NCI-H345 treated with DMSO at 0.1 percent for 48 hours (cell line): Measurements from ENCODE around the gene OTUD7B.
A peak's percentile ranks its signal among the peaks of the same experiment; 100 is the strongest.
"Not testable (repeated sequence)": the region's sequence is repeated elsewhere in the genome, so short reads cannot be mapped to it uniquely, and the experiment has no call there.

Source experiments
- DNase-seq: peaks from one replicate; lab custom pipeline; 2025; ENCODE audit not compliant: unreplicated experiment; lab: John Stamatoyannopoulos, UW

The OTUD7B gene

DNA sequence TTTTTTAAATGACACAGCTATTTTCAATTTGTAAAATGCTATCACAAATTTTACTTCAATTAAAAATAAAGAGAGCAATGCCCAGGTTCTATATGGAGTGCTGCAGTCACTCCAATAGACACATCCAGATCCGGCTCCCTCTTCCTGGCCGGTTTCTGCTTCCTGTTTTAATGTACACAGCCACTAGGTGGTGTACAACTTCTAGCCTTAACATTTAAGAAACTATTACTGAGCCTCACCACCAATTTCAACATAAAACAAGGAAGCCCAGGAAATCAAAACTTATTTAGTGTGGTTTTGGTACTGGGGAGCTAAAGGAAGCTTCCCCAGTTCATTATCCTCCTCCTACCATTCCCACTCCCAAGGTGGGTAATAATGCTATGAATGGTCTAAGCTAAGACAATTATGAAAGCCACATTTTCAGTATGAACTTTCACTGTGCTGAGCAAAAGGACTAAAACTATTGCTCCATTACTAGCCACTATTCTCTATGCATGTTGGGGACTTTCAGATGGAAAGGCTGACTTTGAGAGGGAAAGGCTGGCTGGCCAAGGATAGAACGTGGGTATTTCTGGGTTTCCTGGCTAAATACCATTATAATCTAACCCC is 48.4 kb downstream of the OTUD7B start:
- DNase-seq = peak; percentile 85

DNA sequence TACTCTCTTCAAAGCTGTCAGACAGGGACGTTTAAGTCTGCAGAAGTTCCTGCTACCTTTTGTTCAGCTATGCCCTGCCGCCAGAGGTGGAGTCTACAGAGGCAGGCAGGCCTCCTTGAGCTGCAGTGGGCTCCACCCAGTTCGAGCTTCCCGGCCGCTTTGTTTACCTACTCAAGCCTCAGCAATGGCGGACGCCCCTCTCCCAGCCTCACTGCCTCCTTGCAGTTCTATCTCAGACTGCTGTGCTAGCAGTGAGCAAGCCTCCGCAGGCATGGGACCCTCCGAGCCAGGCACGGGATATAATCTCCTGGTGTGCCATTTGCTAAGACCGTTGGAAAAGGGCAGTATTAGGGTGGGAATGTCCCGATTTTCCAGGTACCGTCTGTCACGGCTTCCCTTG is 53.0 kb downstream of the OTUD7B start:
- DNase-seq = not testable (repeated sequence)

- no peak for DNase-seq
Measured at GRCh38 chr1:149949911-149950310, 60.6 kb downstream of the OTUD7B start.

DNA sequence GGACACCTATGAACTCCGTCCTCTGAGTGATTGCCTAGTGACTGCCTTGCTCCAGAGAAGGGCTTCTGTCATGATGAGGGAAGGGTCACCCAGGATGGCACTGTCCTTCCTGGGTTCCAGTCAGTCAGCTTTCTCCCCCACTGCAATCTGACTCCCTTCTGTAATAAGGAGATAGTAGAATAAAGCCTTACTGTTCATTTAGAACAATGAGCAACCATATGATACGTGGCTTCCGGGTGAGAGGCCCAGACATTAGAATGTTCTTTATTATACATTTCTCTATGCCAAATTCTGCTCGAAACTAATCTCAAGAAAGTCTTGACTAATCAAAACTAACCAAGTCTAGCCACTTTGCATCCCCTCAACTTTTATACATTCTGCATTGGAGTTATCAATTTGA is 65.3 kb downstream of the OTUD7B start:
- no peak for DNase-seq

GRCh38 chr1:149942885-149943284 is 67.6 kb downstream of the OTUD7B start:
- DNase-seq = no peak

DNA sequence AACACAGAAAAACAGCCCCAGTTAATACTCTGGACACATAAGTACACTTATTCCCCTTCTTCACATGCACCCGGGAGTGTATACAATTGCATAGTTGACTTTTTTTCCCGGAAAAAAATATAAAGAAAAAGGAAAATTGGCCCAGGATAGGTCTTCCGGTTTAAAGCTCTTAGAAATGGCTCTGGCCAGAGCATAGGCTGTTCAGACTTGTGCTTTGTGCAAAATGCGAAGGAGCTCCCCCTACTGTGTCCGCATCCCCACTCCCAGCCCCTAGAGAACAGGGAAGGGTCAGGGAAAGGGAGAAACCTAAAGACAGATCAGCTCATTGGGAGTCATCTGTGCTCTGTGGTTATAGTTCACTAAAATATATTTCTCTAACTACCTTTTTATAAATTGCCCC is 68.3 kb downstream of the OTUD7B start:
- DNase-seq = no peak

- no peak for DNase-seq
Measured at GRCh38 chr1:149940427-149940826, 70.1 kb downstream of the OTUD7B start.

GRCh38 chr1:149938668-149939003 is 71.9 kb downstream of the OTUD7B start:
- not testable (repeated sequence) for DNase-seq

GRCh38 chr1:149937759-149938158 is 72.8 kb downstream of the OTUD7B start:
- no peak for DNase-seq

GRCh38 chr1:149936992-149937705 is 73.4 kb downstream of the OTUD7B start:
- no peak for DNase-seq

DNA sequence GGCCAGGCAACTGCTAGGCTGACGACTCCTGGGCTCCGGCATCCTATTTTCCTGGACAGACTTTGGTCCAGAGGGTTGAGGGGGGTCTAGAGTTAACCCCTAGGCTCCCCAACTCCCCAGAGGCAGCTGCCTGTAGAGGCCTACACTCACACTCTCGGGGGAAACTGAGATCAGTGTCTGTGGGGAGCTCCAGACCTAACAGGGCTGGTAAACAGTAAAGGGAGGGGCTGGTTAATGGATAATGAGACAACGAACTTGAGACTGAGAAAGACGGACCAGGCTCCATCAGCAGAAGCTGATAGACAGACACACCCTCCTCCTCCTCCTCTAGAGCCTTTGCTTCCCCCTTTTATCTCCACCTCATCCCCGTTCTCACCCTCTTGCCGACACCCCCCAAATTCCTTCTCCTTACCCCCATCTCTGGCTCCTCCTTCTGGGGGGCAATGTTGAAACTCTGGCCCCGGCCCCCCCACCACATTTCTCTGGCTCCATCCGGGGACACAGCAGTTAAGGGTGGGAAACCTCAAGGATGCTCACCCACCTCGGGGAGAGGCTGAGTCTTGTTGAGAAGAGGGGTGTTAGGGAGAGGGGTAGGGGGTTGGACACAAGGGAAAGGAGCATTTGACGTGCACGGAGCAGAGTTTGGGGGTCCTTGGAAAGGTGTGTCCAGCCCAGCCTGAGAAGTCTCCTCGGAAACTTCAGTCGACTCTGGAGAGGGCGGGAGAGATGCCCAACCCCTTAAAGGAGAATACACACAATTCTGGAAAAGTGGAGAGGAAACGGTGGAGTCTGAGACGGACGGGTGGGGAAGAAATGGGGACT is 74.1 kb downstream of the OTUD7B start, which contains the start of gene MTMR11:
Gene MTMR11 (minus strand): TSS at position 710 of the 822 bp plus-strand sequence. CDS start 232 bp downstream, at position 478.
- DNase-seq = no peak

GRCh38 chr1:149934356-149934755 is 76.2 kb downstream of the OTUD7B start:
- no peak for DNase-seq

GRCh38 chr1:149933208-149933607 is 77.3 kb downstream of the OTUD7B start:
- DNase-seq = no peak

DNA sequence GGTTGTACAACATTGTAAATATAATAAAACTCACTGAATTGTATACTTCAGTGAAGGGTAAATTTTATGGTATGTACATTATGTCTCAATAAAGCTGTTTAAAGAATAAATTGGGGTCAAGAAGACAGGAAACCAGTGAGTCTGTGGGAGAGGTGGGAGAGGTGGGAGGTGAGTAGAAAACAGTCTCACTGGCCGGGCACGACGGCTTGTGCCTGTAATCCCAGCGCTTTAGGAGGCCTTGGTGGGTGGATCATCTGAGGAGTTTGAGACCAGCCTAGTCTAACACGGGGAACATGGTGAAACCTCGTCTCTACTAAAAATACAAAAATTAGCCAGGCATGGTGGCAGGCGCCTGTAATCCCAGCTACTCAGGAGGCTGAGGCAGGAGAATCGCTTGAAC is 78.1 kb downstream of the OTUD7B start:
- DNase-seq = no peak

DNA sequence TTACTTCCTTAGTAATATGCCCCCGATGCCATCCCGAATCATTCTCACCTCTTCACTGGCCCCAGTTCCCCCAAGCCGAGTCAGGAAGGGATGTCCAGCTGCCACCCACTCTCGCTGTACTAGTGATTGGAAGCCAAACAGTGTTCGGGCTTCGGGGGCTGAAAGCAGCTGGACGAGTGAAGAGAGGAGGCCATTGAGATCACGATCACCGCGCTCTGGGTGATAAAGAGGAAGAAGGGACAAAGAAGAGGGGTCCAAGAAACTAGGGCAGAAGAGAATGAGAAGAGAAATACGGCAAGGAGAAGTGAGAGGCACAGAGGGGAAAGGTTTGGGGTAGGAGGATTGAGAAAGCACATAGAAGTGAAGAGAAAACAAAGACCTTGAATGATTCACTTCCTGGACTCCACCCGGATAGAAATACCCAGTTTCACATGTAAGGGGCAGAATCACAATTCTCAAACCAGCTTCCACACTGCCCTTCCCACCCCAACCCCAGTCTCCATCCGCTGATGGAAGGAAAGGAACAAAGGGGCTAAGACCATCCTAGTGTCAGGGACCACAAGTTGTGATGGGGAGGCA is 79.2 kb downstream of the OTUD7B start:
- no peak for DNase-seq

- DNase-seq = no peak
Measured at GRCh38 chr1:149929856-149930255, 80.7 kb downstream of the OTUD7B start.

- DNase-seq = no peak
Measured at GRCh38 chr1:149928401-149928724, 82.2 kb downstream of the OTUD7B start.

GRCh38 chr1:149927563-149928400 is 82.7 kb downstream of the OTUD7B start, which contains the start of gene SF3B4:
TSS of gene SF3B4 (minus strand) at chr1:149927803. CDS start at chr1:149927759, 44 bp downstream.
- peak; percentile 100 for DNase-seq

- DNase-seq = no peak
Measured at GRCh38 chr1:149927056-149927562, 83.4 kb downstream of the OTUD7B start.

GRCh38 chr1:149926296-149926695 is 84.2 kb downstream of the OTUD7B start:
- no peak for DNase-seq
